ENCODE measurements around the gene HBB. TPM values are rescaled to one million over a fixed set of nuclear protein-coding genes. Genes with fewer than 3 reads are reported as not detected.

Gene HBB
- total RNA-seq, 1 donor from 2014 or later, result not detected

DNA sequence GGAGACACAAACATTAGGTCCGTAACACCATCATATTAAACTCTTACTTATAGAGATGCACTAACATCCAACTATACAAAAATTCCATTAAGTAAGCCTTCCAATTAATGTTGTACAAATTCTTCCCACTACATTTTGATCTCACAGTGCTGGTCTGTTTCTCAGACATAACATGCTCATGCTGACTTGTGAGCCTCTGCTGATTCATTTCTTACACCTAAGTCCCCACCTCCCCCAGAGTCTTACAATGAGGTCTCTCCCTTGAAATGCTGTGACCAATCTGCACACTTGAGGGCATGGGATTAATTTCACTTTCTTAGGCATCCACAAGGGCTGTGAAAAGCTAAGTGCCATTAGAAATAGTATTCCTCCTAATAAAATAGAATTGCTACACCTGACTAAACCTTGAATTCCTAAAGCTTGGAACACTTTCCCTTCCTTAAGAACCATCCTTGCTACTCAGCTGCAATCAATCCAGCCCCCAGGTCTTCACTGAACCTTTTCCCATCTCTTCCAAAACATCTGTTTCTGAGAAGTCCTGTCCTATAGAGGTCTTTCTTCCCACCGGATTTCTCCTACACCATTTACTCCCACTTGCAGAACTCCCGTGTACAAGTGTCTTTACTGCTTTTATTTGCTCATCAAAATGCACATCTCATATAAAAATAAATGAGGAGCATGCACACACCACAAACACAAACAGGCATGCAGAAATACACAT lies 20.8 kb upstream of the HBB start:
- no peak for DNase-seq (ENCODE audit: low read depth, low spot score)

DNA sequence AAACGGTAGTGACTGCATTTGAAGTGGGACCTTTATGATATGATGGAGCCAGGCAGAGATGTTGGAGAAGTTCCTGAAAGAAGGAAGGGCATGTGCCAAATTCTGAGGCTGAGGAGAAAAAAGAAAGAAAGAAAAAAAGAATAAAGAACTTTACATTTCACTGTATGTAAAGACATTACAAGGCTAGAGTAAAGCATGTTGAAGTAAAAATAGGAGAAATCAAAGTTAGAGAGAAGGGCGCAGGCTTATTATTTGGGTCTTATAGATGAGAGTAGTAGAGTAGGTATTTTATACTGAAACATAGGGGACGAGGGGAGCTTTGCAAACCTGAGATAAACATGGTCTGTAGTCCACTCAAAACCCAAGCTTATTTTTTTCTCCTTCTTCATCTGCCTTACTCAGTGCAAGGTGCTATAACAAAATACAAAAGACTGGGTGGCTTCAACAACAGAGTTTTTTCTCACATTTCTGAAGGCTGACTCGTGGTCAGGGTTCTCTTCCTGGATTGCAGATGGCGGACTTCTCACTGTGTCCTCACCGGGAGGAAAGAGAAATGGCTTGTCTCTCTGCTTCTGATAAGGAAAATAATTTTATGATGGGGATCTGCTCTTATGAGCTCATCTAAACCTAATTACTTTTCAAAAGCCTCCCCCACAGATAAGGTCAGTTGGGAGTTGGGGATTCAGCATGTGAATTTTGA lies 20.1 kb upstream of the HBB start:
- no peak for DNase-seq (ENCODE audit: low read depth, low spot score)

DNA sequence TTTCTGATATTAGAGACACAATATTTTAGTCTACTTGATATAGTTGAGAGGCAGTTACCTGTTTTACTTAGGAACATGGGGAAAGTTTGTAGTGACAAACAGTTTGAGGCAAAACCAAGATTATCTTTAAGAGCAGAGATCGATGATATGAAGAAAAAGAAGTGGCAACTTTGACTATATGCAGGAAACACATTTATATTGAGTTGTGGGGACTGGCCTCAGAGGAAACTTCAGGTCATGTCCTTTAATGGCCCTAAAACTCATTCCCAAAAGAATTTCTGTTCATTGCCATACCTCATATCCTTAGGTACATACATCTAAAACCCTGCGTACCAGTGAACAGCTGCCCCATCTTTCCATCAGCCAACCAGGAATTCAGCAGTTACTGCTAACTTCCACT lies 18.3 kb upstream of the HBB start:
- DNase-seq (ENCODE audit: low read depth, low spot score), result no peak

DNA sequence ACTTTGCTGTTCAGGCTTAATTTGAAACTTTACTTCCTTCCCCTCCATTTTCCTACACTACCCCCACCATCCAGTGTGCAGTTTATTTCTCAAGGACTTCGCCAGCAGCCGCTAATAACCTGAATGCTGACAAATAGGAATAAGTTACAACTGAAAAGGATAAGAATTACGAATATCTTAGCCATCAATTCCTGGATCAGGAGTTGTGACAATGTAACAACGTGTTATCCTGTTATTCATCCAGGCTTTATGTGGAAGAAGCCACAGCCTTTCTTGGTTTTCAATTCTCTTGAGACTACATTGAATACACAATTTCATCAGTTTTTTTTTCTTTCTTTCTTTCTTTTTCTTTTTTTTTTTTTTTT lies 16.9 kb upstream of the HBB start:
- no peak for DNase-seq (ENCODE audit: low read depth, low spot score)

DNA sequence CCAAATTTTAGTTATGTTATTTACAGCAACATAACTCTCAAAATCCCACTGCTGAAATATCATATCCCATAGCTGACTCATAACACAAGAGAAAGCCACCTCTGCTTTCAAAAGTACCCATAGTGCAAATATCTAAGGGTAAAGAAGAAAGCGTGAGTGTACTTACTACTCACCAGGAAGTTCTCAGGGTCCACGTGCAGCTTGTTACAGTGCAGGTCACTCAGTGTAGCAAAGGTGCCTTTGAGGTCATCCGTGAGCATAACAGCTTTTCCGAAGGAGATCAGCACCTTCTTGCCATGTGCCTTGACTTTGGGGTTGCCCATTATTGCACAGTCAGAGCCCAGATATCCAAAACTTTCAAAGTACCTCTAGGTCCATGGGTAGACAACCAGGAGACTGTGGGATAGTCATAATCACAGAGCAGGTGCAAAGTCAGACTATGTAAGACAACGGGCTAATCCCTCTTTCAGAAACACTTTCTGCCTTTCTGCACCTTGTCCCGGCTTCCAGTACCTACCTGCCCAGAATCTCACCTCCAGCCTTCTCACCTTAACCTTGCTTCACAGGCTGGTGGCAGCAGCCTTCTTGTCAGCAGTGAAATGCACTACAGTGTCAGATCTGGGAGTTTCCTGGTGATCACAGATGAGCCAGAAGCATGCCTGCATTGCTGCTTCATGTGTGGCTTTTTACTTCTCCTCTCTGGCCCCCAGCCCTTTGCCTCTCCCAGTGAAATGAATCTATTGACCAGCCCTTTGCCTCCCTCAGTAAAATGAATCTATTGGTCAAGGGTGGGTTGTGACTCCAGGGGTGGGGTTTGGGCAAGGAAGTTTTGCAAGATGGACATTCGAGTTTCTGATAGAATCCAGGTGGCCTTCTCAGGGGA lies 16.3 kb upstream of the HBB start:
- no peak for DNase-seq (ENCODE audit: low read depth, low spot score)

DNA sequence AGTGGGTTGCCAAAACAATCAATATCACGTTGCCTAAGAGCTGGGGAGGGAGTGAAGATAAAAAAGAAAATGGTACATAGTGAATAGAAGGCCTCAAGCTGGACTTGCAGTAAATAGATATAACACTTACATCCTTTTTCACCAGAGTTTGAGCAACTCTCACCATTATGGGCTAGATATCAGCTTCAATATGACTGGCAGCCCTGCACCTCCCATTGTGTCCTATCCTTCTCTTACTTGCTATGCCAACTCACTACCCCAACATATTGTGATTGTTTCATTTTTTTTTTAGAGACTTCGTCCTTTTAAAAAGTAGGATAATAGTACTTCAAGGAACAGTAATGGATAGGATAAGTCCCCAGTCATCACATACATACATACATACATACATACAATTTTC lies 15.3 kb upstream of the HBB start:
- no peak for DNase-seq (ENCODE audit: low read depth, low spot score)

DNA sequence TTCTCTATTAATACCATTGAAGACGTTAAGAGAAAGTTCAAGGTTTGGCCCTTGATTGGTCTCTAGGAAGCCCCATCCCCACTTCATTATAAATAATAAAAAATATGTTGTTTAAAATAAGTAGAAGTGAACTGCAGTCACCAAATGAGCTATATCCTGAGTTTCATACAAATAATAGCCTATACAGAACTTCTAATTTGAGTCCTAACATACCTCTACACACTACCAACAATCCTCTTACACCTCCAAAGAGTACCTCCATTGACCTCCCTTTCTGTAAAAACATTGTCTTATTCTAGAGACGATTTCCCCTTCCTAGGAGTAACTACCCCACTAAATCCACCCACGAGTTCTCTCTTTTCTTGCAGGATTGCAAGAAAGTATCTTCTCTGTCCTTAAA lies 14.6 kb upstream of the HBB start:
- no peak for DNase-seq (ENCODE audit: low read depth, low spot score)

DNA sequence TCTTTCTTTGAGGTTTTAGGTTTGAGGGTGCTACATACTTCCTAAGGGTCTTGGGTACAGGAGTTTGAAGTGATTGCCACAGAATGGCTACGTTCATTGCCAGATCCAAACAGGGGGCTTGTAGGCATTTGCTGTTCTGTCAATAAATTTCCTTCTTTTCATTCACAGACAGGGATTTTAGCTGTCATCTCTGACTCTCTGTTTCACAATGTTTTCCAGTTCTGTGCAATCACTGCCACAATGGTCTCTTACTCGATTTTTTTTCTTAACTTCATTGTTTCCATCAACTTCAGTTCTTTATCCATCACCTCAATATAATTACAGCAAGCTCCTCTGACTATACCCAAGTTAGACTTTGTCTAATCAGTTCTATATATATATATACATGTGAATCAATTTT lies 13.6 kb upstream of the HBB start:
- no peak for DNase-seq (ENCODE audit: low read depth, low spot score)

DNA sequence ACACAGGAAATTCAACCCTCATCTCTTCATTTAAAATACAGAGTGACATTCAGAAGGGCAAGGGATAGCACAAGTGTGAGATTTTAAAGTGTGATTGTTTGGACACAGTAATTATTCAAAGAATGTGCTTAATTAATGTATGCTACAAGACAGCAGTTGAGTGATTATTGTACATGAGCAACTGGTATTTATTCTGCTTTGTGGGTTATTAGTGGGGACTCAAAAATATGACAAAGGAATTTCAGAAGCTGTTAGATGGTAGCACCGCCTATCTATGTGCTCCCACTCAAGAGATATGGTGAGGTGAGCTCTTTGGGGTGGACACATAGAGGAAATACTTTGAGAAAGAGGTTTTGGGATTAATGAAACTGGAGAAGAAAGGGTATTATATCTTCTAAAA lies 13.2 kb upstream of the HBB start:
- no peak for DNase-seq (ENCODE audit: low read depth, low spot score)

DNA sequence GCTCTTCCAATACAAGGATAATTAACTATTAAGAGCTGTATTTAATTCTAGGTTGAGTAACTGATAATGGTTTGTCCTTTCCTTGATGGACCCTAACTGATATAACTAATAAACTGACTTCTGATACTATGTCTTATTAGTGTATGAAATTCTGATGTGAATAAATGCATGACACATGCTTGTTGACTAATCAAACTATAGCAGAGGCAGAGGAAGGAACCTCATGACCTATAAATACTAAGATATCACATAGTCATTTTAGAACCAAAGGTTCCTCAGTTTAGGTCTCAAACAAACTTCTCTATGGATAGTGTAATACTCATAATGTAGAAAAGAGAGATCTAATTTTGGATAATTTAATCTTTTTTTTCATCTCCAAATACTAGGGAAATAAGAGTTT lies 12.2 kb upstream of the HBB start:
- no peak for DNase-seq (ENCODE audit: low read depth, low spot score)

DNA sequence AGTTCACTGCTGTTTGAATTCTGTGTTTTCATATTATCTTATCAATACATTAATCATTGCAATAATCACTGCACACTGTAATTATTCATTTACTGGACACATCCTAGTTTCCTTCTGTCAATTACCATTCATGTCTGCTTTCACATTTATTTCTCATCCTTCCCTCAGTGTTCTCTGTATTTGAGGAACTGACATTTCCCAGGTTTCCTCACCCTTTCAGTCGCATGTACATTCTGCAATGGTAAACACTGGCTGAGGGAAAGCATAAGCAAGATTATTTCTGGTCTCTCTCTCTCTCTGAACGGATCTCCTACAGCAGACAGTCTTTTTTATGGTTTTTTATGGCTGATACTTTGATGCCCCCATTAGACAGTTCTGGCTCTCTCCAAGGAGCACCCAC lies 11.6 kb upstream of the HBB start:
- DNase-seq (ENCODE audit: low read depth, low spot score), result no peak

DNA sequence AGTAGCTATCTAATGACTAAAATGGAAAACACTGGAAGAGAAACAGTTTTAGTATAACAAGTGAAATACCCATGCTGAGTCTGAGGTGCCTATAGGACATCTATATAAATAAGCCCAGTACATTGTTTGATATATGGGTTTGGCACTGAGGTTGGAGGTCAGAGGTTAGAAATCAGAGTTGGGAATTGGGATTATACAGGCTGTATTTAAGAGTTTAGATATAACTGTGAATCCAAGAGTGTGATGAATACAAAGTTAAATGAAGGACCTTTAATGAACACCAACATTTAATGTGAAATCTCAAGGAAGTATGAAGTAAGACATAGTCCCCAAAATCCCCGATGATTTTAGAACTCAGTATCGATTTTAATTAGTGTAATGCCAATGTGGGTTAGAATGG lies 10.5 kb upstream of the HBB start:
- DNase-seq (ENCODE audit: low read depth, low spot score), result no peak

DNA sequence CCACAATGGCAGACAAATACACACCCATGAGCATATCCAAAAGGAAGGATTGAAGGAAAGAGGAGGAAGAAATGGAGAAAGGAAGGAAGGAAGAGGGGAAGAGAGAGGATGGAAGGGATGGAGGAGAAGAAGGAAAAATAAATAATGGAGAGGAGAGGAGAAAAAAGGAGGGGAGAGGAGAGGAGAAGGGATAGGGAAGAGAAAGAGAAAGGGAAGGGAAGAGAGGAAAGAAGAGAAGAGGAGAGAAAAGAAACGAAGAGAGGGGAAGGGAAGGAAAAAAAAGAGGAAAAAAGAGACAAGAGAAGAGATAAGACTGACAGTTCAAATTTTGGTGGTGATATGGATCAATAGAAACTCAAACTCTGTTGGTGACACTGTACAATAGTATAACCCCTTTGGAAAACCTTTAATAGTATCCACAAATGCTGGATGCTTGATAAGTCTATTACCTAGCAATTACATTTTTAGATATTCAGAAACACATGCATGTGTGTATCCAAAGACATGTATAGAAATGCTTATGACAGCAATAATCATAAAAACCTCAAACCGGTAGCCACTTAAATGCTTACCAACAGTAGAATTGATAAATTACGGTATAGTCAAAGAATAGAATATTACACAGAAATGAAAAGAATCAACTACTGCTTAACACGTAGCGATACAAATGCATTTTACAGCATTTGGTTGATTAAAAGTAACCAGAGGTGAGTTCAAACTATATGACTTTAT lies 8.7 kb upstream of the HBB start:
- DNase-seq (ENCODE audit: low read depth, low spot score), result no peak

DNA sequence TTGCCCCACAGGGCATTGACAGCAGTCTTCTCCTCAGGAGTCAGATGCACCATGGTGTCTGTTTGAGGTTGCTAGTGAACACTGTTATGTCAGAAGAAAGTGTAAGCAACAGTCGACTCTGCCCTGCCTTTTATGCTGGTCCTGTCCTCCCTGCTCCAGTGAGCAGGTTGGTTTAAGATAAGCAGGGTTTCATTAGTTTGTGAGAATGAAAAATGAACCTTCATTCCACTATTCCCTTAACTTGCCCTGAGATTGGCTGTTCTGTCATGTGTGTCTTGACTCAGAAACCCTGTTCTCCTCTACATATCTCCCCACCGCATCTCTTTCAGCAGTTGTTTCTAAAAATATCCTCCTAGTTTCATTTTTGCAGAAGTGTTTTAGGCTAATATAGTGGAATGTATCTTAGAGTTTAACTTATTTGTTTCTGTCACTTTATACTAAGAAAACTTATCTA lies 7.5 kb upstream of the HBB start, which contains the start of gene HBD:
Gene HBD, minus strand, starts transcription at position 103 of the 454 bp plus-strand sequence. Its CDS starts 50 bp downstream, at position 53.
- no peak for DNase-seq (ENCODE audit: low read depth, low spot score)

DNA sequence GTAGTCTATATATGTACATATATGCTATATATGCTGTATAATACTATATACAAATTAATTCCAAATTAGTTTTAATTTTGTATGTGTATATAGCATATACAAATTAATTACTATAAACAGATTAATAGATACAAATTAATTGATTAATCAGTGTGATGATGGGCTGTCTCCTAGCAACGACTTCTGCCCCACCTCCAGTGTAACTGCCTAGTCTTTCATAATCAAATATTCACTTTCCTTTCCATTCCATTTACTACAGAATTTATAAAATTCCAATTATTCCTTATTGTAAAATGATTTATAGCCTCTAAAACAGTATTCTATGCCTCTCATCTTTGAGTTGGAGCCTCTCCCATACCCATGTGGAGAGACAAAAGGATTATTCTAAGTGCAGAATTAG lies 6.4 kb upstream of the HBB start:
- DNase-seq (ENCODE audit: low read depth, low spot score), result no peak

DNA sequence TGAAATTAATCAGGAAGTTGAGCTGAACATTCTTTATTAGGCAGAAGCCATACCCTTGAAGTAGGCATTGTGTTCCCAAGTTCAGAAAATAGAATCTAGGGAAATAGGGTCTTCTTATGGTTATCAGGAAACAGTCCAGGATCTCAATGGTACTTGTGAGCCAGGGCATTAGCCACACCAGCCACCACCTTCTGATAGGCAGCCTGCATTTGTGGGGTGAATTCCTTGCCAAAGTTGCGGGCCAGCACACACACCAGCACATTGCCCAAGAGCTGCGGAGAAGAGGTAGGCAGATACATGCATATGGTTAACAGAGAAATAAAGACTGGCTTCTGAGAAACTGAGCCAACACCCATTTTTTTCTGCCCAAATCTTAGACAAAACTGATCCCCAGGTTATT lies 6.0 kb upstream of the HBB start:
- no peak for DNase-seq (ENCODE audit: low read depth, low spot score)

DNA sequence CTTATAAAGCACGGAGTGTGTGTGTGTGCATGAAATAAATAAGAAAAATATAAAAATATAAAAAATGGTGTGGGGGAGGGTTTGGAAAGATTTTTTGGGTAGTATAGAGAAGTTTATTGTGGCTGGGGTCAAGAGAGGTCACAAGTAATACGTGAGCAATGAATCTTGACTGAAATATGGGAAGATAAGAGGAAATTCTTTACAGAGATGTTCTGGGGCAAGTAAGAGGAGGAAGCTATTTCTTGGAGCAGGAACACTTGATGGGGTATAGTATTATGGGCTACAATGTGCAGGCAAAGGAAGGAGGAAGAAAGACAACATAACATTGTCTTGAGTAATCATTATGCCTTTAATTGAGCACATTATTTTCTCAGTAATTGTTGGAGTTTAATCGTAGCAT lies 5.3 kb upstream of the HBB start:
- no peak for DNase-seq (ENCODE audit: low read depth, low spot score)

DNA sequence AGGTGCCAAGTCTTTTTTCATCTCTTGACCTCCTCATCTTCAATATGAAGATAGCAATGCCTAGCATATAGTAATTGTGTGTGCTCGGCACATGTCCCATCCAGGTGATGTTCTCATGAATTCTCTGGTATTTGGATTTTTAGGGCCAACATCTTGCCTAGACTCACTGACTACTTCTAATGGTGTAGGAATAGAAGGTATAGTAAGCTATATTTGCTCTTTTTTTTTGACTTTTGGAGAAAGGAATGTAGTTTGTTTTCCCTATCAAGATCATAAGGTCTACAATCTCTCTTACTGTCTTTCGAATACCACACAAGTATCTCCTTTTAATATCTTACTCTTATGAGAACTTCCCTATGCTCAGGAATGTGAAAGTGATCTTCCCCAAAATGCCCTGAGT lies 4.2 kb upstream of the HBB start:
- no peak for DNase-seq (ENCODE audit: low read depth, low spot score)

DNA sequence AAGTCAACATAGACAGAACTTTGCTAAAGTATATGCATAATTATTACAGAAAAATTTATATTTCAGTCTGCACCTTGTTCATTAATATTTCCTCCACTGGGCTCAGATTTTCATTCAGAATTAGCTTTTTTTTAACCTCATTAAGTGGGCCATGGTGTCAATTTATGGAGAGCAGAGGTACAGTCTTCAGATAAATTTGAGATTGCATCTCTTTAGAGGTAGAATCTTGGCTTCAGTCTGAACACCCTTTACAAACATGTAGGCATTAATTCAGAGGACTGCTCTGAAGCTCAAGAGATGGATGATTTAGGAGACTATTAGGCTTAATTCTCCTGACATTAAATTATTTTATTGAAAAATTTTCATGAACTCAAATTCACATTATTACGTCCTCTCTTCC lies 3.4 kb upstream of the HBB start:
- no peak for DNase-seq (ENCODE audit: low read depth, low spot score)

DNA sequence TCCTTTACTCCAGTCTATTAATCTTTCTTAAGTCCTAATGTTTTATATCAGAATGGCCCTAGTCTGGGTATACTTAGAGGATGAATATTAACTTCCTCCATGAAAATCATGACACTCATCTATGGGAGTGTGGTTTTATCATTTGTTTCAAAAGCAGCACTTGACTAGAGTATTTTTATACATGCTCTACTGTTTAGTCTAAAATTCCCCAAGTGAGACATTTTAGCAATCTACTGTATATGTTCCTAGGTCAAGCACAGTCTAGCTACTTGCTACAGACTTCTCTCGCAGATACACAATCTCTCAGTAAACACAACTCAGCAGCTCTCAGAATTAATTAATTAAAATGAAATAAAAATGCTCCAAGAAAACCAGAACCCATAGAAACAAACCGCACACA lies 2.9 kb upstream of the HBB start:
- DNase-seq (ENCODE audit: low read depth, low spot score), result no peak

DNA sequence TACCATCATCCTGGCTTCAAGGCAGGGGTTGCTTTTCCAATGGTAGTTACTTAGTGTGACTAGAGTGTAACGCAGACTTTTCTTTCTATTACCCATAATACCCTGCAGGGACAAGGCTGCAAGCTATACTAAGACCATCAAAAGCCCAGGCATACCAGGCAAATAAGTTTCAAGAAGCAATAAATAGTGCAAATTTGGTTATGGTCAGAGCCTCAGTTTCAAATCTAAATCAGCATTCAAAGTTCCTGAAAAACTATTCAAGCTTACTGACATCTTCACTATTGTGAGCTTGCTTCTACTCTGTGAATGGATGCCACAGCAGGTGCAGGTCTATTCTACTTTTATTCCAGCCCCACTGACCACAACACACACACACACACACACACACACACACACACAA lies 2.5 kb upstream of the HBB start:
- DNase-seq (ENCODE audit: low read depth, low spot score), result no peak

DNA sequence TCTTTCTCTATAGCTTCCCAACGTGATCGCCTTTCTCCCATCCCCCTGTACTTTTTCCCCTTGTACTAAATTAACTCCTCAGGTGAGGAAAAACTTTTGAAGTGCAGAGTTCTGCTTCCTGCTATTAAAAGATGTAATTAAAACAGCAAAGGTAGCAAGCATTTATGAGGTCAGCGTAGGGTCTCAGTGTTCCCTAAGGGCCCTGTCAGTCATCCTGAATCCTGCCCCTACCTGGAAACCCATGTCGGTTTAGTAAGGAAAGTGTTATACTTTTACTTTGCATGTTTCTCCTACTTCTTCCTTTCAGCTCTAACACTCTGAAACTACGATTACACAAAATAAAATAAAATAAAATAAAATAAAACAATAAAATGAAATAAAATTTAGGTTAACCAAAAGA lies 1.3 kb upstream of the HBB start:
- no peak for DNase-seq (ENCODE audit: low read depth, low spot score)

Measured in pulmonary artery endothelial cell (primary cell).